Activated CD4-positive, alpha-beta memory T cell treated with anti-CD3 and anti-CD28 coated beads for 36 hours (primary cell): ENCODE data around the gene GPER1. TPM values are rescaled to one million over a fixed set of nuclear protein-coding genes. Genes with fewer than 3 reads are reported as not detected.

ENCODE experiments used
- CTCF ChIA-PET: fragments of 350-600 bp; sonication (Branson Sonifier 250); formaldehyde crosslinking; loops from one replicate; lab custom pipeline; 2021; ENCODE audit warnings: antibody characterized with exemption, inconsistent platforms; lab: Charles Lee
- POLR2A ChIA-PET: fragments of 350-600 bp; sonication (Branson Sonifier 250); formaldehyde crosslinking; loops from one replicate; lab custom pipeline; 2021; ENCODE audit warnings: antibody characterized with exemption; lab: Charles Lee
- DNase-seq: peaks from one replicate; pipeline ENCODE4 v3.0.0-alpha.2; 2020
- H3K27ac Mint-ChIP-seq: one replicate; pipeline ENCODE4 v1.8.0; 2021; ENCODE audit warnings: mixed read lengths
- H3K27me3 Mint-ChIP-seq: one replicate; pipeline ENCODE4 v1.8.0; 2021; ENCODE audit warnings: mixed read lengths
- H3K36me3 Mint-ChIP-seq: one replicate; pipeline ENCODE4 v1.8.0; 2021; ENCODE audit warnings: mixed read lengths
- H3K4me1 Mint-ChIP-seq: one replicate; pipeline ENCODE4 v1.8.0; 2021; ENCODE audit warnings: low read depth, mixed read lengths
- H3K4me3 Mint-ChIP-seq: one replicate; pipeline ENCODE4 v1.8.0; 2021; ENCODE audit warnings: mild to moderate bottlenecking, mixed read lengths
- H3K9me3 Mint-ChIP-seq: one replicate; pipeline ENCODE4 v1.8.0; 2021; ENCODE audit warnings: mixed read lengths
- intact Hi-C: fragments of 100-400 bp; cut with micrococcal nuclease; formaldehyde crosslinking; loops from one replicate; pipeline ENCODE4 v1.15.1; 2023
- total RNA-seq, 2 experiments: library from RNA; stranded (reverse); gene quantifications; one replicate each; pipeline ENCODE4 v1.2.3, GENCODE V29; 2021

The GPER1 gene
- total RNA-seq, 2 experiments from 2014 or later: 0.12 to 0.22 TPM

DNA sequence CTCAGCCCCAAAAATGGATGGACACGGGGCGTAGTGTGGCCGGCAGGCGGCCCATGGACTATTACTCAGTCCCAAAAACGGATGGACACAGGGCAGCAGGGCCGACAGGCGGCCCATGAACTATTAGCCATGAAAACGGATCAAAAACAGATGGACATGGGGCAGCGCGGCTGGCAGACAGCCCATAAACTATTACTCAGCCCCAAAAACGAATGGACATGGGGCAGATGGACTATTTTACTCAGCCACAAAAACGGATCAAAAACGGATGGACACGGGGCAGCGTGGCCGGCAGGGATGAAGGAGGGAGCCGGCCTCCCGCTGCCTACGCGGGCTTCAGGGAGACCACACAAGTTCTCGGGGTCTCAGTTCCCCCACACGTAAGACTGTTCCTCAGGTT lies 32.9 kb downstream of the GPER1 start:
- Mint-ChIP-seq H3K27ac (no peak overlapping the region), H3K36me3 (peaks cover 15% of the 10 kb centered on the region), H3K4me1 (peaks cover 14% of the 10 kb centered on the region), H3K9me3 (peaks cover 12% of the 10 kb centered on the region), H3K4me3 (no peak overlapping the region), H3K27me3 (no peaks in the 10 kb centered on the region)
- intact Hi-C loops: no loop called here
- ChIA-PET POLR2A (no interaction called here), CTCF (no interaction called here)
- no peak for DNase-seq

DNA sequence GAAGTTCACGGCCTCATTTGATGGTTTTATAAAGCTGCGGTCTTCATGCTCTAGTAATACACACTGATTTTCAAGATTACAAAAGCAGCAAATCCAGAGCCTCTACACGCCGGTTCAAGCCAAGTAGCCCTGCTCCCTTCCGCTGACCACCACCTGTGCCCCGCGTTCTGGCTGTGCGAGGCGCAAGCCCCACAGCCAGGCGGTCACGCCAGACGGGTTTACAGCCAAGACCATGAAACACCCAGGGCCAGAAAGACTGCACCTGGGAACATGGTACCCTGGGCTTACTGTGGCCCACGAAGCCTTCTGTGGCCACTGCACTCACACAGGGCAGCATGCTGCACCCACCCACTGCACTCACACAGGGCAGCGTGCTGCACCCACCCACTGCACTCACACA lies 33.6 kb downstream of the GPER1 start:
- Mint-ChIP-seq H3K4me3 (no peak overlapping the region), H3K9me3 (peaks cover 8% of the 10 kb centered on the region), H3K27me3 (no peaks in the 10 kb centered on the region), H3K27ac (no peak overlapping the region), H3K4me1 (peaks cover 14% of the 10 kb centered on the region), H3K36me3 (peaks cover 11% of the 10 kb centered on the region)
- CTCF ChIA-PET: no interaction called here
- POLR2A ChIA-PET: no interaction called here
- intact Hi-C loops: no loop called here
- DNase-seq: no peak

GRCh38 chr7:1121886-1122831 lies 34.2 kb downstream of the GPER1 start:
- ChIA-PET POLR2A (no interaction called here), CTCF (no interaction called here)
- Mint-ChIP-seq H3K27ac (no peak overlapping the region), H3K27me3 (no peaks in the 10 kb centered on the region), H3K36me3 (peaks cover 14% of the 10 kb centered on the region), H3K4me3 (no peak overlapping the region), H3K4me1 (peaks cover 14% of the 10 kb centered on the region), H3K9me3 (peaks cover 8% of the 10 kb centered on the region)
- DNase-seq: no peak
- intact Hi-C loops: no loop called here

GRCh38 chr7:1122832-1123501 lies 35.1 kb downstream of the GPER1 start:
- no peak overlapping the region for H3K27ac Mint-ChIP-seq
- peaks cover 10% of the 10 kb centered on the region for H3K4me1 Mint-ChIP-seq
- H3K36me3 Mint-ChIP-seq: peaks cover 7% of the 10 kb centered on the region
- ChIA-PET CTCF (interaction anchor here (1.2 to 1.8 kb wide), 2 partner anchors 53 to 130 kb away, joined by 4 to 7 read pairs; no protein-coding TSS in a partner anchor), POLR2A (no interaction called here)
- DNase-seq: no peak
- no peak overlapping the region for H3K4me3 Mint-ChIP-seq
- H3K9me3 Mint-ChIP-seq: no peaks in the 10 kb centered on the region
- intact Hi-C loops: no loop called here
- H3K27me3 Mint-ChIP-seq: no peaks in the 10 kb centered on the region

DNA sequence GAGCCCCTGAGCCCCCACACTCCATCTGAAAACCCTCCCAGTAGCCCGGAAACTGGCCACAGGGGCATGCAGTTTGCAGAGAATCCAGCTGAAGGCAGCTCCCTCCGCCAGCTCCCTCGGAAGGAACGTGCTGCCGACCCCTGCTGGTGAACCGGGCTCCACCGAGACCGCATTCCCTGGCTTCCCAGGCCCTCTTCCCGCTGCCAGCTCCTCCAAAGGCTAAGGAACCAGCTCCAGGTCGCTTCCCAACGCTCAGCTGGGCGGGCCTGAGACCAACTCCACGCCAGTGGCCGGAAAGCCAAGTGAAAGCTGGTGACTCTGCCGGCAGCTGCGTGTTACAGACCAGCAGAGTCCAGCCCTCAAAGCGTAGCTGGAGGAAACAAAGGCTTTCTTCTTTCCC lies 35.8 kb downstream of the GPER1 start:
- H3K27me3 Mint-ChIP-seq: no peaks in the 10 kb centered on the region
- intact Hi-C loops: no loop called here
- peaks cover 7% of the 10 kb centered on the region for H3K4me1 Mint-ChIP-seq
- H3K36me3 Mint-ChIP-seq: peaks cover 4% of the 10 kb centered on the region
- no peak overlapping the region for H3K27ac Mint-ChIP-seq
- no peak overlapping the region for H3K4me3 Mint-ChIP-seq
- CTCF ChIA-PET: interaction anchor here (1.2 to 1.8 kb wide), 2 partner anchors 52 to 131 kb away, joined by 4 to 7 read pairs; no protein-coding TSS in a partner anchor
- POLR2A ChIA-PET: no interaction called here
- no peak for DNase-seq
- no peaks in the 10 kb centered on the region for H3K9me3 Mint-ChIP-seq

DNA sequence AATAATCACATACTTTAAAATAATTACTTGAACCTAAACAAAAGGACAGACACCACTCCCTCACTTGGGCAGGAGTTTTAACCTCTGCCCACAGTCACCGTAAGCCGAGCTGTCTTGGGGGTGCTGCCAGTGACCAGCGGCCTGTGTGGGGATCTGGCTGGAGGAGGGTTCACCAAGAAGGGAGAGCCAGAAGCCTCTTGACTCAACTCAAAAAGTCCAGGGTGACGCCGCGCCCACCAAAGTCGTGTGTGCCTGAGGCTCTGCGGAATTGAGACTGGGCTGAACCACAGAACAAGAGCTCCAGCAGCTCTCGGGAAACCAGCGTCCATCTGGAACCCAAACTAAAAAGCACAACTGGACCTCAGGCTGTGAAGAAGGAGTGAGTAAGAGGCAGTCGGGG lies 36.3 kb downstream of the GPER1 start:
- no peak for DNase-seq
- H3K27ac Mint-ChIP-seq: no peak overlapping the region
- H3K4me3 Mint-ChIP-seq: no peak overlapping the region
- peaks cover 4% of the 10 kb centered on the region for H3K36me3 Mint-ChIP-seq
- POLR2A ChIA-PET: no interaction called here
- no peaks in the 10 kb centered on the region for H3K9me3 Mint-ChIP-seq
- CTCF ChIA-PET: interaction anchor here (1.2 to 1.8 kb wide), 2 partner anchors 52 to 131 kb away, joined by 4 to 7 read pairs; no protein-coding TSS in a partner anchor
- H3K27me3 Mint-ChIP-seq: no peaks in the 10 kb centered on the region
- intact Hi-C loops: no loop called here
- H3K4me1 Mint-ChIP-seq: peaks cover 4% of the 10 kb centered on the region

DNA sequence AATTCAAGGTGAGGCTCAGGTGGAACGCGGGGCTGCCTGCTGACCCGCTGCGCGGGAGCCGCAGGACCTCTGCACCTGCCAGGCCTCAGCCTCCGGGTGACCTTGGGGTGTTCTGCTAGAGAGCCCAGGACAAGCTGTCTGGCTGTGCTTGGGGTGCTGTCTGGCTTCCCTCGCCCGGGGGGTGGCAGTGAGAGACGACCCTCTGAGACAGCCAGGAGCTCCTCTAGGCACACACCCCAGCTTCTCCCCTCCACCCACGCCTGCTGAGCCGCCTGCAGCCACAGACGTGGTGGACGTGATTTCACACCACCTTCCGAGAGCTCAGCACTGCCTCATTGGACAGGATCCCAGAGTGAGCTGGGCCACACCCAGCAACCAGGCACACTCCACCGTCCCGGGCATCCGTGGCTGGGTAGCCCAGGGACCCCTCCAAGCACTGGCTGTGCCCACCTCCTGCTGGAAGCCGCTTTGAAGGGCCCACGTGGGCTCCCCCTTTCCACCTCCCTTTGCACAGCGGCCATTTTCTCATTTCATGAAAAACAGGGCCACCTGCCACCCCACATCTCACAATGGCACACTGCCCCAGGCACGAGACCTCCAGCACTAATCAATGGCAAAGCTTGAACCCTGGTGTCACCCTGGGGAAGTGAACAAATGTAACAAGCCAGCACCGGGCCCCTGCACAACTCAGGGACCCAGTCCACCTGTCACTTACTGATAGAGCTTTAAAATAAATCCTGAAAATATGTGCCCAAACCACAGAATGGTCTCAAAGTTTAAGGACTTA lies 37.1 kb downstream of the GPER1 start:
- DNase-seq: no peak

GRCh38 chr7:1125603-1125969 lies 37.7 kb downstream of the GPER1 start:
- Mint-ChIP-seq H3K36me3 (peaks cover 4% of the 10 kb centered on the region), H3K9me3 (no peaks in the 10 kb centered on the region), H3K4me1 (no peaks in the 10 kb centered on the region), H3K4me3 (no peak overlapping the region), H3K27me3 (no peaks in the 10 kb centered on the region), H3K27ac (no peak overlapping the region)
- POLR2A ChIA-PET: no interaction called here
- CTCF ChIA-PET: no interaction called here
- intact Hi-C loops: no loop called here
- DNase-seq: no peak

More for the DNA sequence above, 37.1 kb downstream of the GPER1 start:
- no peak overlapping the region for H3K4me3 Mint-ChIP-seq
- no peak overlapping the region for H3K27ac Mint-ChIP-seq
- H3K4me1 Mint-ChIP-seq: no peaks in the 10 kb centered on the region
- intact Hi-C loops: no loop called here
- no peaks in the 10 kb centered on the region for H3K27me3 Mint-ChIP-seq
- peaks cover 4% of the 10 kb centered on the region for H3K36me3 Mint-ChIP-seq
- ChIA-PET CTCF (no interaction called here), POLR2A (no interaction called here)
- no peaks in the 10 kb centered on the region for H3K9me3 Mint-ChIP-seq

- DNase-seq: no peak
- Mint-ChIP-seq H3K27ac (no peak overlapping the region), H3K9me3 (peaks cover 3% of the 10 kb centered on the region), H3K27me3 (no peaks in the 10 kb centered on the region), H3K4me1 (no peaks in the 10 kb centered on the region), H3K4me3 (no peak overlapping the region), H3K36me3 (peaks cover 7% of the 10 kb centered on the region)
- intact Hi-C loops: no loop called here
- ChIA-PET POLR2A (no interaction called here), CTCF (no interaction called here)
Observed at GRCh38 chr7:1127001-1127400, 39.1 kb downstream of the GPER1 start.

- H3K4me1 Mint-ChIP-seq: no peaks in the 10 kb centered on the region
- intact Hi-C loops: no loop called here
- DNase-seq: no peak
- no peak overlapping the region for H3K4me3 Mint-ChIP-seq
- ChIA-PET POLR2A (no interaction called here), CTCF (no interaction called here)
- H3K9me3 Mint-ChIP-seq: peaks cover 3% of the 10 kb centered on the region
- H3K36me3 Mint-ChIP-seq: peaks cover 7% of the 10 kb centered on the region
- H3K27me3 Mint-ChIP-seq: no peaks in the 10 kb centered on the region
- H3K27ac Mint-ChIP-seq: no peak overlapping the region
Observed at GRCh38 chr7:1129431-1129830, 41.5 kb downstream of the GPER1 start.

- Mint-ChIP-seq H3K27me3 (no peaks in the 10 kb centered on the region), H3K36me3 (peaks cover 7% of the 10 kb centered on the region), H3K4me1 (no peaks in the 10 kb centered on the region), H3K9me3 (peaks cover 3% of the 10 kb centered on the region), H3K27ac (no peak overlapping the region), H3K4me3 (no peak overlapping the region)
- ChIA-PET CTCF (no interaction called here), POLR2A (no interaction called here)
- DNase-seq: no peak
- intact Hi-C loops: no loop called here
Observed at GRCh38 chr7:1130021-1130990, 42.4 kb downstream of the GPER1 start.
